NCI-H2029 (cell line): ENCODE data around the gene RAI1.
"Not testable (repeated sequence)": the region's sequence is repeated elsewhere in the genome, so short reads cannot be mapped to it uniquely, and the experiment has no call there.

Experiments used
- DNase-seq: peaks from one replicate; lab custom pipeline; 2025; lab: John Stamatoyannopoulos, UW

RAI1 gene

DNA sequence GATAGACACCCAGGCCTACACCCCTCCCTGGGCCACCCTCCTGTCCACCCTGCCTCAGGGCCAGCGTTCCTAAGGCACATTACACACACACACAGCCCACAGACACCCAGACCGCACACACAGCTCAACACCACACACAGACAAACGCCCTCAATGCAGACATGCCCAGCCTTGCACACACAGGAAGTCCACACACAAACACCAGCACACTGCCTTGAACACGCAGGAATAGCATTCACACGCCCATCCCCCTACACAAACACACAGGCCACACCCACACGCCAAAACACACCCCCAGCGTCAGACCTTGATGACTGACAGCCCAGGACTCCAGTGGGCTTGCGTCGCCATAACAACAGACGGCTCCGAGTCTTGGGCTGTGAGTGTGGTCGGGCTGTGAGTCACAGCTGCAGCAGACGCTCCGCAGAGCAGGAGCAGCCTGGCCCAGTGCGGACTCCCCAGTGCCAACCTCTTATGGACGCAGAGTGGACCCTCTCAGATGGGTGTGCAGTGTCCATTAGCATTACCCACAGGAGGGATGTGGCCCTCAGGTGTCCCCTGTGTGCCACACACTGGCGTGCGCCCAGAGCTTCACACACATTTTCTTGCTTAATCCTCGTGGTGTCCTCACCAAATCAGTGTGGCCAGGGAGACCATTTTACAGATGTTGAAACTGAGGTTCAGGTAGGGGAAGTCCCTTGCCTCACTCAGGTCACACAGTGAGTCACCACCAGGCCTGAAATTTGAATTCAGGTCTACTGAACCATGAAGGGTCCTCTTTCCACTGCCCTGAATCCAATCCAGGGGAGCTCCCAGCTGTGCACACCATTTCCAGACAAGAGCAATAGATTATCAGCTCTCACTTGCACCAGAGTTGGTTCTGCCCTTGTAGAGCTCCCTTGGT is 17.8 kb upstream of the RAI1 start:
- peak; percentile 15 for DNase-seq

GRCh38 chr17:17664064-17664452 is 17.2 kb upstream of the RAI1 start:
- no peak for DNase-seq

- no peak for DNase-seq
Measured at GRCh38 chr17:17665255-17665654, 16.0 kb upstream of the RAI1 start.

- no peak for DNase-seq
Measured at GRCh38 chr17:17666111-17666714, 15.0 kb upstream of the RAI1 start.

DNA sequence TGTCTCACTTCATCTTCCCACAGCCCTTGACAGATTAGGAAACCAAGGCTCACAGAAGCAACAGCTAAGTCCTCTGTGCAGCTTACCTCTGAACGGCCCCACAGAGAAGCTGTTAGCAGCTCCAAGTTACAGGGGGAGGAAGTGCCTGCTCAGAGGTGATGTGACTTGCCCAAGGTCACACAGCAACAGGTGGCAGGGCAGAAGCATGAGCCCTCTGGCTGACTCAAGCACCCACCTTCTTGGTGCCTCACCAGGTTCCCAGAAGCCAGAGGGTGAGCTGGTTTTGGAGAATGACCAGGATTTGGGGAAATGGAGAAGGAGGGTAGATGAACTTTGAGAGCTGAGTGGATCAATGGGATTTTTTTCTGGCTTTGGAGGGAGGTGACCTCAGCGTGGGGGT is 14.0 kb upstream of the RAI1 start:
- DNase-seq = no peak

- DNase-seq = no peak
Measured at GRCh38 chr17:17667947-17668346, 13.3 kb upstream of the RAI1 start.

- DNase-seq = no peak
Measured at GRCh38 chr17:17668358-17668757, 12.9 kb upstream of the RAI1 start.

- no peak for DNase-seq
Measured at GRCh38 chr17:17668775-17669579, 12.3 kb upstream of the RAI1 start.

GRCh38 chr17:17669580-17670235 is 11.6 kb upstream of the RAI1 start:
- DNase-seq = no peak

- DNase-seq = no peak
Measured at GRCh38 chr17:17670701-17671305, 10.5 kb upstream of the RAI1 start.

- no peak for DNase-seq
Measured at GRCh38 chr17:17671369-17672129, 9.7 kb upstream of the RAI1 start.

- no peak for DNase-seq
Measured at GRCh38 chr17:17672453-17673368, 8.5 kb upstream of the RAI1 start.

DNA sequence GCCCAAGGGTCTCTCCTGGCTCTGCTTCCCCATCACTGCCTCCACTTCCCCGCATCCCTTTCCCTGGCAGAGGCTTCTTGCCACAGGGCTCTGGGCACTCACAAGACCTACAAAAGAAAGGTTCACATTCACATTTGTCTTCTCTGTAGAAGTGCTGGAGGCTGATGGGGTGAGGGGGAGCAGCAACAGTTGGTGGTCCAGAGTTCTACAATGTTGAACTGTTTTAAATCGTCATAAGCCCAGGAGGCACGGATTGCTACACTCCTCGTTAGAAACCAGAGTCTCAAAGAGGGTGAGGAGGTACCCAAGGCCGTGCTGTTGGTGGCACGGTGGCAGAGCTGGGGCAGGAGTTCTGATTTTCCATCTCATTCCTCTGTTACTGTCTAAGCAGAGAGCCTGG is 5.8 kb upstream of the RAI1 start:
- DNase-seq = no peak

DNA sequence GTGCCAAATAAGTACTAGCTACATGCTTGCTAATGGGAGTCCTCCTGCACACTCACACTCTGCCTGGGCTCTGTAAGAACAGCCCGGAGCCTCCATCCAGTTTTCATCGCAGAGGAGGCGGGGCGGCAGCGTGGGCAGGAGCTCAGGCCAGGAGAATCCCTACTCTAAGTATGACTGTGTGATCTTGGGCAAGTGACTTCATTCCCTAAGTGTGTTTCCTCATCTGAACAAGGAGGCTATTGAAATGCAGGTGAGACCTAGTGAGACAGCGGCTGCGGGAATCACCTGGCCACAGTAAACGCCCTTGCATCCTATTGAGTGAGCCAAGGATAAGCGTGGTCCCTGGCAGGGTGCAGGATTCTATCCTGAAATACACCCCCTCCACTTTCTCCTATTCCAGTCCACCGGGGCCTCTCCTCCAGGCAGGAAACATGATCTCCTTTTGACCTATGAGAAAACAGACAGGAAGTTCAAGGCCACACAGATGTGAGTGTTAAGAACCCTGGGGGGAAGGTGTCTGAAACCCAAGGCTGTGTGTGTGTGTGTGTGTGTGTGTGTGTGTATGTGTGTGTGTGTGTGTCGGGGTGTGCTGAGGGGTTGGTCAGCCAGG is 5.2 kb upstream of the RAI1 start:
- DNase-seq = peak; percentile 41

DNA sequence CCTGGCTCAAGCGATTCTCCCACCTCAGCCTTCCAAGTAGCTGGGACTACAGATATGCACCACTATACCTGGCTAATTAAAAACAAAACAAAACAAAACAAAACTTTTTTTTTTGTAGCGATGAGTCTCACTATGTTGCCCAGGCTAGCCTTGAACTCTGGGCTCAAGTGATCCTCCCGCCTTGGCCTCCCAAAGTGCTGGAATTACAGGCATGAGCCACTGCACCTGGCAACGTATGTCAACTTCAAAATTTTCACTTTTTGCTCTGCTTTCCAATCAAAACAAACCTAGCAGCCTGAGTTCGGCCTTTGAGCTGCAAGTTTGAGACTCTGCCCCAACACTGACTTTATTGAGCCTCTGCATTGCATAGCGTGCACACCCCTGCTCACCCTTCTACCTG is 4.5 kb upstream of the RAI1 start:
- DNase-seq = no peak

DNA sequence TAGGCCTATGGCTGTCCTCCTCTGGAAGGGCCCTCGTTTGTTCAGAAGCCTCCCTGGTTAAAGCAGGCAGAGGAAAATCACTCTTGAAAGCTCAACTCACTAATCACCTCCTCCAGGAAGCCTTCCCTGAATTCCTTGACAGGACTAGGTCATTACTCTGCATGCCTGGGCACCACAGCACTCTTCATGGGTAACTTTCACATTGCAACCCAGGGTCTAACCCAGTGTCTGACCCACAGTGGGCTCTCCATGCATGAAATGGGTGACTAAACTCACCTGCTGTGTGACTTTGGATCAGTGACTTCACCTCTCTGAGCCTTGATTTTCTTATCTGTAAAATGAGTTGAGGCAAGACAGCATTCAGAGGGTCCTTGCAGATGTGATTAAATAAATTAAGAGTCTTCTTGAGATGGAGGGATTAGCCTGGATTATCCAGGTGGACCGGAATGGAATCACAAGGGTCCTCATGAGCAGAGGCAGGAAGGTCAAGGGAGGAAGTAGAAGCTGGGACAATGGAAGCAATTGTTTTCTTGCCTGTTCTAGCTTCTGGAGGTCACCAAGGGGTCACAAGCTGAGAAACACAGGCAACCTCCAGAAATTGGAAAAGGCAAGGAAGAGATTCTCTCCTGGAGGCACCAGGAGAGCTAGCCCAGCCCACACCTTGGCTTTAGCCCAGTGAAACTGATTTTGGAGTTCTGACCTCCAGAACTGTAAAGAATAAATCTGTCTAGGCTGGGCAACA is 3.8 kb upstream of the RAI1 start:
- no peak for DNase-seq

DNA sequence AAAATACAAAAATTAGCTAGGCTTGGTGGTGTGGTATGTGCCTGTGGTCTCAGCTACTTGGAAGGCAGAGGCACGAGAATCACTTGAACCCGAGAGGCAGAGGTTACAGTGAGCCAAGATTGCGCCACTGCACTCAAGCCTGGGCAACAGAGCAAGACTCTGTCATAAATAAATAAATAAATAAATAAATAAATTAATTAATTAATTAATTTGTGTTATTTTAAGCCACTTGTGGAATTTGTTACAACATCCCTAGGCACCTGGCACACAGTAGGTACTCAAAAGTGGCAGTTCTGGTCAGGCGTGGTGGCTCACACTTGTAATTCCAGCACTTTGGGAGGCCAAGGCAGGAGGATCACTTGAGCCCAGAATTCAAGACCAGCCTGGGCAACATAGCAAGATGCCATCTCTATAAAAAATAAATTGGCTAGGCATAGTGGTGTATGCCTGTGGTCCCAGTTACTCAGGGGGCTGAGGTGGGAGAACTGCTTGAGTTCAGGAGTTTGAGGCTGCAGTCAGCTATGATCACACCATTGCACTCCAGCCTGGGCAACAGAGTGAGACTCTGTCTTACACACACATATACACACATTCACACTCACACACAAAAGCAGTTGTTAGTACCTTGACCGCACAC is 3.1 kb upstream of the RAI1 start:
- not testable (repeated sequence) for DNase-seq

- no peak for DNase-seq
Measured at GRCh38 chr17:17679243-17679642, 2.0 kb upstream of the RAI1 start.
